Measurements from ENCODE around the gene SIRT7. TPM values are rescaled to one million over a fixed set of nuclear protein-coding genes. Genes with fewer than 3 reads are reported as not detected.

Gene SIRT7
- total RNA-seq, 1 experiment from 2014 or later, result 78.3 TPM

GRCh38 chr17:81959362-81960129, 41.6 kb upstream of the SIRT7 start:
- Histone ChIP-seq H3K36me3 (ENCODE audit: low read depth) (no peaks in the 10 kb centered on the region), H3K4me2 (peak overlapping the region; percentile 57), H3K4me1 (replicated peaks; ENCODE audit: insufficient read depth) (peaks cover 6% of the 10 kb centered on the region; the same call in 1 of the 2 replicates), H3K9me3 (ENCODE audit: insufficient read depth, low read depth) (no peaks in the 10 kb centered on the region), H3K4me3 (no peak overlapping the region; the same call in 1 of the 2 replicates), H3K79me2 (ENCODE audit: low read depth) (no peaks in the 10 kb centered on the region), H3K27ac (no peak overlapping the region), H3F3A (ENCODE audit: insufficient read depth, low read depth) (peaks cover 9% of the 10 kb centered on the region), H4K20me1 (ENCODE audit: insufficient read depth) (no peaks in the 10 kb centered on the region), H3K27me3 (ENCODE audit: insufficient read depth, low read depth) (no peaks in the 10 kb centered on the region), H3K9me2 (ENCODE audit: insufficient read depth) (no peaks in the 10 kb centered on the region), H2AFZ (no peak overlapping the region)
- intact Hi-C loops (cut with micrococcal nuclease; ENCODE audit: unreplicated experiment), result loop anchor here (1.0 kb wide), 1 partner anchor 62 kb away; no protein-coding TSS in a partner anchor
- ChIA-PET CTCF (interaction anchor here (0.6 to 2.0 kb wide), 9 partner anchors 9 to 71 kb away, joined by 3 to 18 read pairs (median 4); partner anchors contain the start of genes CENPX, LRRC45 and MAFG), POLR2A (ENCODE audit: unreplicated experiment) (interaction anchor here (1.2 kb wide), 1 partner anchor 23 kb away, joined by 4 read pairs; the partner anchor contains the start of gene PYCR1)
- peak in 1 of 2 experiments; percentile 74 for DNase-seq
- BruUV-seq (replicated peaks), result no TSS peak
- TF ChIP-seq CTCF (conservative IDR thresholded peaks at IDR 0.05), result peak; percentile 30; the same call in 1 of the 2 replicates
- TF ChIP-seq EZH2 (IDR thresholded peaks at IDR 0.05; ENCODE audit: low read depth), result no peak

- no peak overlapping the region for H3K4me3 ChIP-seq
These were observed 40.8 kb upstream of the SIRT7 start for GRCh38 chr17:81958633-81959342.

More at GRCh38 chr17:81958633-81959342, 40.8 kb upstream of the SIRT7 start:
- POLR2A ChIA-PET (ENCODE audit: unreplicated experiment), result no interaction called here
- Histone ChIP-seq H3K27ac (no peak overlapping the region), H3K36me3 (ENCODE audit: low read depth) (no peaks in the 10 kb centered on the region), H3K27me3 (ENCODE audit: insufficient read depth, low read depth) (no peaks in the 10 kb centered on the region), H4K20me1 (ENCODE audit: insufficient read depth) (no peaks in the 10 kb centered on the region), H3F3A (ENCODE audit: insufficient read depth, low read depth) (peaks cover 7% of the 10 kb centered on the region), H3K9me2 (ENCODE audit: insufficient read depth) (no peaks in the 10 kb centered on the region), H3K9me3 (ENCODE audit: insufficient read depth, low read depth) (no peaks in the 10 kb centered on the region), H3K4me2 (peak overlapping the region; percentile 57; the same call in 1 of the 2 replicates), H3K4me1 (replicated peaks; ENCODE audit: insufficient read depth) (peaks cover 6% of the 10 kb centered on the region; the same call in 1 of the 2 replicates), H2AFZ (no peak overlapping the region), H3K79me2 (ENCODE audit: low read depth) (no peaks in the 10 kb centered on the region)
- CTCF ChIA-PET, result interaction anchor here (0.6 to 2.0 kb wide), 9 partner anchors 8 to 72 kb away, joined by 3 to 18 read pairs (median 4); partner anchors contain the start of genes CENPX, LRRC45 and MAFG
- intact Hi-C loops (cut with micrococcal nuclease; ENCODE audit: unreplicated experiment), result loop anchor here (1.0 kb wide), 1 partner anchor 63 kb away; no protein-coding TSS in a partner anchor
- no peak for TF ChIP-seq CTCF (conservative IDR thresholded peaks at IDR 0.05)
- TF ChIP-seq EZH2 (IDR thresholded peaks at IDR 0.05; ENCODE audit: low read depth), result no peak
- no peak for DNase-seq
- BruUV-seq (replicated peaks), result no TSS peak
